IMR-90 (cell line): Measurements from ENCODE around the gene ARHGEF33. TPM values are rescaled to one million over a fixed set of nuclear protein-coding genes. Genes with fewer than 3 reads are reported as not detected.

ENCODE experiments used
- ATAC-seq: fragments of 200-7000 bp; cut with Tn5 transposase; 2 replicates; pipeline ENCODE4 v1.9.1; 2020; ENCODE audit warnings: low read depth, mild to moderate bottlenecking, moderate library complexity
- BruUV-seq: library from RNA; stranded (reverse); fragments of 400-500 nt; replicated peaks from 2 replicates; lab custom pipeline; 2021; lab: Mats Ljungman, UMichigan
- CTCF ChIA-PET: fragments of 300-600 bp; formaldehyde crosslinking; extraction: SDS; loops from one replicate; lab custom pipeline; 2021; ENCODE audit warnings: antibody characterized with exemption; lab: Yijun Ruan, JAX
- POLR2A ChIA-PET: fragments of 300-600 bp; sonication (Branson Sonifier 250); formaldehyde crosslinking; loops from one replicate; lab custom pipeline; 2022; ENCODE audit warnings: antibody characterized with exemption; ENCODE audit not compliant: unreplicated experiment; lab: Charles Lee
- DNase-seq: peaks from one replicate; pipeline ENCODE4 v3.0.0; 2013
- H2AFZ ChIP-seq: replicated peaks from 2 replicates; pipeline ENCODE3; 2013; ENCODE audit warnings: low read length, mild to moderate bottlenecking; ENCODE audit not compliant: poor library complexity
- H2AK5ac ChIP-seq: 2 replicates; pipeline ENCODE4 v1.6.1; 2013; ENCODE audit warnings: low read depth, low read length, inconsistent platforms
- H2AK9ac ChIP-seq: replicated peaks from 2 replicates; pipeline ENCODE3; 2013; ENCODE audit warnings: mild to moderate bottlenecking, low read depth, low read length, moderate library complexity; ENCODE audit not compliant: poor library complexity
- H2BK120ac ChIP-seq: 2 replicates; pipeline ENCODE4 v1.6.1; 2013; ENCODE audit warnings: low read depth, low read length, inconsistent platforms
- H2BK15ac ChIP-seq: 3 replicates; pipeline ENCODE4 v1.6.1; 2013; ENCODE audit warnings: low read depth, low read length, inconsistent platforms
- H2BK20ac ChIP-seq: 2 replicates; pipeline ENCODE4 v1.6.1; 2013; ENCODE audit warnings: low read depth, mild to moderate bottlenecking, inconsistent platforms, low read length, moderate library complexity
- H2BK5ac ChIP-seq: 2 replicates; pipeline ENCODE4 v1.6.1; 2013; ENCODE audit warnings: mild to moderate bottlenecking, low read depth, low read length, inconsistent platforms; ENCODE audit not compliant: poor library complexity, severe bottlenecking
- H3K14ac ChIP-seq: replicated peaks from 2 replicates; pipeline ENCODE4 v1.6.1; 2013; ENCODE audit warnings: low read depth, low read length, inconsistent platforms
- H3K18ac ChIP-seq: 2 replicates; pipeline ENCODE4 v1.6.1; 2013; ENCODE audit warnings: low read depth, low read length, control low read depth
- H3K23ac ChIP-seq: 2 replicates; pipeline ENCODE4 v1.6.1; 2013; ENCODE audit warnings: low read depth, low read length, inconsistent platforms
- H3K27ac ChIP-seq: 2 replicates; pipeline ENCODE4 v1.5.1; 2013; ENCODE audit warnings: mild to moderate bottlenecking, control low read depth, low read length; ENCODE audit not compliant: insufficient read depth
- H3K27me3 ChIP-seq: 2 replicates; pipeline ENCODE4 v1.6.1; 2013; ENCODE audit warnings: low read length; ENCODE audit not compliant: control insufficient read depth, insufficient read depth
- H3K36me3 ChIP-seq: 2 replicates; pipeline ENCODE4 v1.6.1; 2013; ENCODE audit warnings: low read length, mixed read lengths; ENCODE audit not compliant: control insufficient read depth, insufficient read depth
- H3K4ac ChIP-seq: 2 replicates; pipeline ENCODE4 v1.6.1; 2013; ENCODE audit warnings: low read depth, low read length, inconsistent platforms
- H3K4me1 ChIP-seq: 2 replicates; pipeline ENCODE4 v1.6.1; 2013; ENCODE audit warnings: low read length, mixed read lengths; ENCODE audit not compliant: control insufficient read depth, insufficient read depth
- H3K4me2 ChIP-seq: 2 replicates; pipeline ENCODE4 v1.6.1; 2013; ENCODE audit warnings: low read depth, mild to moderate bottlenecking, control low read depth, low read length, moderate library complexity
- H3K4me3 ChIP-seq: 2 replicates; pipeline ENCODE4 v1.5.1; 2013; ENCODE audit warnings: low read depth, mild to moderate bottlenecking, control low read depth, low read length, moderate library complexity; ENCODE audit not compliant: insufficient read depth
- H3K56ac ChIP-seq: 2 replicates; pipeline ENCODE4 v1.6.1; 2013; ENCODE audit warnings: low read length, inconsistent platforms; ENCODE audit not compliant: insufficient read depth; ENCODE audit errors: extremely low read depth
- H3K79me1 ChIP-seq, 2 experiments: 2 replicates each; pipeline ENCODE4 v1.6.1; 2013; ENCODE audit warnings: low read length in 2 of 2, inconsistent platforms in 1 of 2, low read depth in 1 of 2
- H3K9ac ChIP-seq: 2 replicates; pipeline ENCODE4 v1.6.1; 2013; ENCODE audit warnings: low read depth, low read length, control low read depth
- H3K9me1 ChIP-seq: 2 replicates; pipeline ENCODE4 v1.6.1; 2013; ENCODE audit warnings: low read length, inconsistent platforms; ENCODE audit not compliant: insufficient read depth
- H3K9me3 ChIP-seq: 2 replicates; pipeline ENCODE4 v1.6.1; 2013; ENCODE audit warnings: low read length; ENCODE audit not compliant: control insufficient read depth, insufficient read depth
- H4K20me1 ChIP-seq: 2 replicates; pipeline ENCODE4 v1.6.1; 2013; ENCODE audit warnings: low read length, inconsistent platforms; ENCODE audit not compliant: insufficient read depth
- H4K5ac ChIP-seq: 2 replicates; pipeline ENCODE4 v1.6.1; 2013; ENCODE audit warnings: mild to moderate bottlenecking, low read depth, low read length, control low read depth
- H4K8ac ChIP-seq, 2 experiments: 2 replicates each; pipeline ENCODE4 v1.6.1; 2013; ENCODE audit warnings: low read depth in 2 of 2, low read length in 2 of 2, control low read depth in 1 of 2, inconsistent platforms in 1 of 2
- H4K91ac ChIP-seq: 2 replicates; pipeline ENCODE4 v1.6.1; 2013; ENCODE audit warnings: low read depth, low read length, inconsistent platforms; ENCODE audit not compliant: insufficient read depth
- CEBPB ChIP-seq: IDR thresholded peaks from 2 replicates; pipeline ENCODE4 v1.6.1; 2012; ENCODE audit warnings: low read depth, low read length, improper control_type of control experiment
- CHD1 ChIP-seq: IDR thresholded peaks from 2 replicates; pipeline ENCODE4 v1.6.1; 2012; ENCODE audit warnings: low read depth, low read length, improper control_type of control experiment
- dilution Hi-C: fragments of 300-500 bp; cut with HindIII; formaldehyde crosslinking; loops from one replicate; pipeline ENCODE4 v1.14.3; 2018; ENCODE audit warnings: low sequenced_read_pairs; ENCODE audit not compliant: unreplicated experiment
- in situ Hi-C: fragments of 300-500 bp; cut with MboI; formaldehyde crosslinking; loops from 3 replicates; pipeline ENCODE4 v1.14.3; 2019; ENCODE audit warnings: low sequenced_read_pairs, inconsistent platforms, mixed read lengths
- intact Hi-C: fragments of 100-400 bp; cut with micrococcal nuclease; formaldehyde crosslinking; loops from 2 replicates; pipeline ENCODE4 v1.10.0; 2022
- polyA plus RNA-seq, 3 experiments: library from polyadenylated mRNA; depleted of rRNA; stranded (reverse); fragments of >200 nt; gene quantifications; 2 replicates each; pipeline ENCODE4 v1.2.3, GENCODE V29; 2012; ENCODE audit warnings: low replicate concordance in 1 of 3
- total RNA-seq: library from RNA; depleted of rRNA; stranded (reverse); fragments of >200 nt; gene quantifications from 2 replicates; pipeline ENCODE4 v1.2.3, GENCODE V29; 2012

Gene ARHGEF33
- total and polyA plus RNA-seq, 2 of the 4 experiments (the other 2 are of a cell fraction): 0.18 to 0.21 TPM

GRCh38 chr2:38973266-38973665 is 83.6 kb downstream of the ARHGEF33 start:
- Histone ChIP-seq H3K27me3 (no peaks in the 10 kb centered on the region), H3K79me1 (no peaks in the 10 kb centered on the region), H2BK5ac (no peak overlapping the region), H3K4me2 (no peak overlapping the region), H3K9me1 (no peaks in the 10 kb centered on the region), H3K14ac (no peak overlapping the region), H3K36me3 (no peaks in the 10 kb centered on the region), H2BK20ac (no peak overlapping the region), H4K8ac (no peak overlapping the region), H4K20me1 (no peaks in the 10 kb centered on the region), H3K4me1 (no peaks in the 10 kb centered on the region), H2BK120ac (no peak overlapping the region), H3K23ac (no peak overlapping the region), H2BK15ac (no peak overlapping the region), H2AK9ac (no peak overlapping the region), H3K18ac (no peak overlapping the region), H3K9ac (no peak overlapping the region), H2AK5ac (no peak overlapping the region), H3K27ac (no peak overlapping the region), H3K56ac (no peak overlapping the region), H3K9me3 (no peaks in the 10 kb centered on the region), H3K4me3 (no peak overlapping the region), H4K5ac (no peak overlapping the region), H2AFZ (no peak overlapping the region), H4K91ac (no peak overlapping the region), H3K4ac (no peak overlapping the region)
- TF ChIP-seq CEBPB: peak; percentile 55
- TF ChIP-seq CHD1: no peak
- intact Hi-C loops (no loop called here), dilution Hi-C loops (no loop called here), in situ Hi-C loops (no loop called here)
- CTCF ChIA-PET: no interaction called here
- no TSS peak for BruUV-seq
- POLR2A ChIA-PET: no interaction called here
- ATAC-seq (no peak), DNase-seq (no peak)
